Muscle layer of colon (tissue), 2 donors: ENCODE data around the gene PACS1.

Source experiments
- H3K27ac ChIP-seq: one replicate; pipeline ENCODE4 v1.7.0; 2013; ENCODE audit warnings: low read depth, mild to moderate bottlenecking, low read length, moderate library complexity
- H3K27me3 ChIP-seq, 2 donors: one replicate each; pipeline ENCODE4 v1.7.0; 2013; ENCODE audit warnings: low read length in 2 of 2, mild to moderate bottlenecking in 2 of 2; ENCODE audit not compliant: insufficient read depth in 2 of 2, control insufficient read depth in 1 of 2
- H3K36me3 ChIP-seq: one replicate; pipeline ENCODE4 v1.7.0; 2013; ENCODE audit warnings: mild to moderate bottlenecking, low read length; ENCODE audit not compliant: insufficient read depth
- H3K4me1 ChIP-seq: one replicate; pipeline ENCODE4 v1.7.0; 2013; ENCODE audit warnings: mild to moderate bottlenecking, low read length; ENCODE audit not compliant: insufficient read depth
- H3K4me3 ChIP-seq, 2 donors: one replicate each; pipeline ENCODE4 v1.7.0; 2013; ENCODE audit warnings: low read length in 2 of 2, low read depth in 1 of 2, mild to moderate bottlenecking in 1 of 2, moderate library complexity in 1 of 2
- H3K9ac ChIP-seq: one replicate; pipeline ENCODE4 v1.7.0; 2013; ENCODE audit warnings: low read length
- H3K9me3 ChIP-seq: one replicate; pipeline ENCODE4 v1.7.0; 2013; ENCODE audit warnings: mild to moderate bottlenecking, low read length
- donor health status: abdominal sarcoma.
- donor health status: Adenocarcinoma of cecum.

Gene PACS1

GRCh38 chr11:66283461-66284105, 213.5 kb downstream of the PACS1 start:
- Histone ChIP-seq H3K9ac (no peak overlapping the region), H3K4me3 (no peak overlapping the region), H3K36me3 (peaks cover 7% of the 10 kb centered on the region), H3K4me1 (peaks cover 26% of the 10 kb centered on the region), H3K27me3 (no peaks in the 10 kb centered on the region), H3K9me3 (no peaks in the 10 kb centered on the region), H3K27ac (no peak overlapping the region)

GRCh38 chr11:66284526-66285078, 214.5 kb downstream of the PACS1 start:
- Histone ChIP-seq H3K9ac (no peak overlapping the region), H3K9me3 (no peaks in the 10 kb centered on the region), H3K36me3 (peaks cover 7% of the 10 kb centered on the region), H3K4me1 (peaks cover 27% of the 10 kb centered on the region), H3K27me3 (no peaks in the 10 kb centered on the region), H3K27ac (no peak overlapping the region), H3K4me3 (no peak overlapping the region)

- Histone ChIP-seq H3K36me3 (peaks cover 7% of the 10 kb centered on the region), H3K9me3 (no peaks in the 10 kb centered on the region), H3K27me3 (no peaks in the 10 kb centered on the region), H3K4me3 (no peak overlapping the region), H3K9ac (no peak overlapping the region), H3K4me1 (peaks cover 31% of the 10 kb centered on the region), H3K27ac (no peak overlapping the region)
Observed at GRCh38 chr11:66285250-66285947, 215.3 kb downstream of the PACS1 start.

GRCh38 chr11:66286699-66287098, 216.6 kb downstream of the PACS1 start:
- H3K36me3 ChIP-seq: peaks cover 7% of the 10 kb centered on the region
- no peak overlapping the region for H3K9ac ChIP-seq
- peaks cover 31% of the 10 kb centered on the region for H3K4me1 ChIP-seq
- H3K27me3 ChIP-seq: peaks cover 5 to 8% of the 10 kb centered on the region in 2 donors
- H3K27ac ChIP-seq: no peak overlapping the region
- no peaks in the 10 kb centered on the region for H3K9me3 ChIP-seq
- no peak overlapping the region for H3K4me3 ChIP-seq

GRCh38 chr11:66287211-66287888, 217.3 kb downstream of the PACS1 start:
- H3K27ac ChIP-seq: no peak overlapping the region
- H3K4me1 ChIP-seq: peaks cover 26% of the 10 kb centered on the region
- H3K36me3 ChIP-seq: peaks cover 7% of the 10 kb centered on the region
- no peaks in the 10 kb centered on the region for H3K9me3 ChIP-seq
- no peak overlapping the region for H3K4me3 ChIP-seq
- no peak overlapping the region for H3K9ac ChIP-seq
- peaks cover 7 to 14% of the 10 kb centered on the region in 2 donors for H3K27me3 ChIP-seq

GRCh38 chr11:66287889-66288670, 218.0 kb downstream of the PACS1 start:
- Histone ChIP-seq H3K36me3 (peaks cover 7% of the 10 kb centered on the region), H3K4me1 (peaks cover 20% of the 10 kb centered on the region), H3K4me3 (peak overlapping the region; percentile 81 to 95), H3K9me3 (no peaks in the 10 kb centered on the region), H3K27ac (peak overlapping the region; percentile 90), H3K9ac (peak overlapping the region; percentile 89), H3K27me3 (peaks cover 15 to 22% of the 10 kb centered on the region in 2 donors)

- Histone ChIP-seq H3K27me3 (peaks cover 18 to 26% of the 10 kb centered on the region in 2 donors), H3K9me3 (no peaks in the 10 kb centered on the region), H3K4me3 (peak within 1 kb of the TSS; percentile 81 to 95), H3K36me3 (peaks cover 7% of the 10 kb centered on the region), H3K9ac (peak within 1 kb of the TSS; percentile 89), H3K4me1 (peaks cover 19% of the 10 kb centered on the region), H3K27ac (peak within 1 kb of the TSS; percentile 90)
Observed at GRCh38 chr11:66288671-66289547, 218.8 kb downstream of the PACS1 start, which contains the start of gene YIF1A. Gene YIF1A, minus strand, starts transcription at chr11:66289143. Its CDS starts 158 bp downstream, at chr11:66288985.

- Histone ChIP-seq H3K4me1 (peaks cover 19% of the 10 kb centered on the region), H3K27me3 (peaks cover 18 to 34% of the 10 kb centered on the region in 2 donors), H3K9ac (no peak overlapping the region), H3K36me3 (peaks cover under 1% of the 10 kb centered on the region), H3K4me3 (peak overlapping the region; percentile 81 to 95), H3K27ac (peak overlapping the region; percentile 90), H3K9me3 (no peaks in the 10 kb centered on the region)
Observed at GRCh38 chr11:66289548-66290329, 219.7 kb downstream of the PACS1 start.

GRCh38 chr11:66290330-66290621, 220.2 kb downstream of the PACS1 start:
- Histone ChIP-seq H3K9me3 (no peaks in the 10 kb centered on the region), H3K36me3 (no peaks in the 10 kb centered on the region), H3K4me1 (peaks cover 19% of the 10 kb centered on the region), H3K27me3 (peaks cover 18 to 35% of the 10 kb centered on the region in 2 donors), H3K9ac (no peak overlapping the region), H3K27ac (no peak overlapping the region), H3K4me3 (no peak overlapping the region)

GRCh38 chr11:66291303-66291705, 221.2 kb downstream of the PACS1 start:
- no peak overlapping the region for H3K4me3 ChIP-seq
- H3K27ac ChIP-seq: no peak overlapping the region
- H3K27me3 ChIP-seq: peaks cover 18 to 37% of the 10 kb centered on the region in 2 donors
- no peaks in the 10 kb centered on the region for H3K36me3 ChIP-seq
- no peak overlapping the region for H3K9ac ChIP-seq
- no peaks in the 10 kb centered on the region for H3K9me3 ChIP-seq
- peaks cover 19% of the 10 kb centered on the region for H3K4me1 ChIP-seq
